ENCODE measurements around the gene TMEM120B. TPM values are rescaled to one million over a fixed set of nuclear protein-coding genes. Genes with fewer than 3 reads are reported as not detected.

The TMEM120B gene
- total and polyA plus RNA-seq, 2 of the 13 experiments (the other 11 are each of a cell fraction or from before 2014, with no cell fraction given): 7.1 to 12.9 TPM

- Histone ChIP-seq H3K4me1 (ENCODE audit: insufficient read depth, low read length) (peaks cover 92% of the 10 kb centered on the region), H3K79me2 (ENCODE audit: insufficient read depth, low read length) (peaks cover 50% of the 10 kb centered on the region), H4K20me1 (ENCODE audit: insufficient read depth, low read length) (peaks cover 11% of the 10 kb centered on the region; the same call in 1 of the 2 replicates), H3K9me3 (ENCODE audit: low read length) (no peaks in the 10 kb centered on the region), H2AFZ (ENCODE audit: low read length) (no peak overlapping the region), H3K27ac (ENCODE audit: extremely low read length, insufficient read depth, low read length) (peak overlapping the region; percentile 85), H3K27me3 (ENCODE audit: control insufficient read depth in 1 of 2, insufficient read depth in 2 of 2, low read length in 2 of 2) (no peaks in the 10 kb centered on the region), H3K4me2 (ENCODE audit: low read depth, low read length) (peak overlapping the region; percentile 95), H3K36me3 (replicated peaks in 1 of 2; ENCODE audit: control insufficient read depth in 1 of 2, insufficient read depth in 2 of 2, low read length in 2 of 2) (no peaks in the 10 kb centered on the region; a peak in 3 of 5 replicates), H3K9ac (ENCODE audit: insufficient read depth, low read depth, low read length) (peak overlapping the region; percentile 82), H3K4me3 (replicated peaks in 1 of 3; ENCODE audit: insufficient read depth in 1 of 3, low read depth in 2 of 3, low read length in 3 of 3) (peak overlapping the region; percentile 71 to 79 (median 71); a peak in 5 of 6 replicates)
- 28% methylated on average over 44 of the region's 59 CpGs for whole genome bisulfite sequencing (ENCODE audit: low lambda C conversion rate)
- peak; percentile 49 for ATAC-seq
- peak; percentile 75 for DNase-seq (ENCODE audit: low spot score)
- ChIA-PET CTCF (ENCODE audit: low intra/inter-chr PET ratio, low total read pairs) (interaction anchor here (1.2 to 3.9 kb wide), 7 partner anchors 12 to 100 kb away, joined by 4 to 89 read pairs (median 20); partner anchors contain the start of gene PSMD9), POLR2A (interaction anchor here (0.8 to 14.0 kb wide), 14 partner anchors 9 to 107 kb away, joined by 3 to 393 read pairs (median 6); partner anchors contain the start of genes HPD, PSMD9, SETD1B and TMEM120B)
- no TSS peak for BruUV-seq (replicated peaks)
- intact Hi-C loops (cut with micrococcal nuclease; ENCODE audit: unreplicated experiment): loop anchor here (1.0 to 5.0 kb wide), 2 partner anchors 18 to 97 kb away; no protein-coding TSS in a partner anchor
- in situ Hi-C loops (cut with HindIII; ENCODE audit: extremely low pct_ligation_motif_present, low pct_unique_long_range_greater_than_20kb): loop anchor here (5.0 kb wide), 1 partner anchor 93 kb away; the partner anchor contains the start of gene PSMD9
- FAIRE-seq: peak; percentile 54
- peak; percentile 88; the same call in 1 of the 2 replicates for TF ChIP-seq ZNF572 (CRISPR knock-in tag; IDR thresholded peaks at IDR 0.05)
- no peak for TF ChIP-seq ZNF644 (CRISPR knock-in tag; IDR thresholded peaks at IDR 0.05; ENCODE audit: low read depth)
- no peak for TF ChIP-seq TRIM22 (IDR thresholded peaks at IDR 0.05)
- peak; percentile 87; the same call in 1 of the 2 replicates for TF ChIP-seq YEATS4 (CRISPR knock-in tag; IDR thresholded peaks at IDR 0.05; ENCODE audit: borderline replicate concordance)
- TF ChIP-seq SRY (CRISPR knock-in tag; IDR thresholded peaks at IDR 0.05): peak; percentile 29; the same call in 1 of the 2 replicates
- TF ChIP-seq SAFB2 (CRISPR knock-in tag; IDR thresholded peaks at IDR 0.05; ENCODE audit: borderline replicate concordance, low read depth): peak; percentile 86; the same call in 1 of the 2 replicates
- peak; percentile 76 for TF ChIP-seq NFYC (CRISPR knock-in tag; IDR thresholded peaks at IDR 0.05)
- no peak; the same call in 1 of the 2 replicates for TF ChIP-seq ATF7-NPFF (CRISPR knock-in tag; IDR thresholded peaks at IDR 0.05; ENCODE audit: low read depth)
- TF ChIP-seq ZNF883 (CRISPR knock-in tag; IDR thresholded peaks at IDR 0.05; ENCODE audit: not compliant biosample characterization): peak; percentile 89
- peak; percentile 60; the same call in 1 of the 2 replicates for TF ChIP-seq RNF2 (conservative IDR thresholded peaks at IDR 0.05; ENCODE audit: low read depth)
- TF ChIP-seq TBL1XR1 (IDR thresholded peaks at IDR 0.05; ENCODE audit: borderline replicate concordance, low read length, partially characterized antibody): no peak
- no peak for TF ChIP-seq MED8 (CRISPR knock-in tag; IDR thresholded peaks at IDR 0.05; ENCODE audit: insufficient replicate concordance)
- no peak; the same call in 1 of the 2 replicates for TF ChIP-seq JUNB (CRISPR knock-in tag; IDR thresholded peaks at IDR 0.05; ENCODE audit: borderline replicate concordance)
- TF ChIP-seq KDM1A (CRISPR knock-in tag; IDR thresholded peaks at IDR 0.05): no peak
- TF ChIP-seq TFDP1 (CRISPR knock-in tag; IDR thresholded peaks at IDR 0.05; ENCODE audit: borderline replicate concordance): peak; percentile 80
- peak; percentile 97 for TF ChIP-seq ETV5 (CRISPR knock-in tag; IDR thresholded peaks at IDR 0.05; ENCODE audit: borderline replicate concordance)
- TF ChIP-seq BHLHE40 (IDR thresholded peaks at IDR 0.05; ENCODE audit: low read length): 0 out of 2 replicates have a peak, but pooled peaks have one; percentile 32
- no peak; the same call in 1 of the 2 replicates for TF ChIP-seq ZNF713 (CRISPR knock-in tag; IDR thresholded peaks at IDR 0.05)
- peak; percentile 49; the same call in 1 of the 2 replicates for TF ChIP-seq ZXDC (CRISPR knock-in tag; IDR thresholded peaks at IDR 0.05)
Measured at GRCh38 chr12:121793838-121794533, 81.4 kb downstream of the TMEM120B start.
